ENCODE measurements around the gene MAP3K3.

MAP3K3 gene

DNA sequence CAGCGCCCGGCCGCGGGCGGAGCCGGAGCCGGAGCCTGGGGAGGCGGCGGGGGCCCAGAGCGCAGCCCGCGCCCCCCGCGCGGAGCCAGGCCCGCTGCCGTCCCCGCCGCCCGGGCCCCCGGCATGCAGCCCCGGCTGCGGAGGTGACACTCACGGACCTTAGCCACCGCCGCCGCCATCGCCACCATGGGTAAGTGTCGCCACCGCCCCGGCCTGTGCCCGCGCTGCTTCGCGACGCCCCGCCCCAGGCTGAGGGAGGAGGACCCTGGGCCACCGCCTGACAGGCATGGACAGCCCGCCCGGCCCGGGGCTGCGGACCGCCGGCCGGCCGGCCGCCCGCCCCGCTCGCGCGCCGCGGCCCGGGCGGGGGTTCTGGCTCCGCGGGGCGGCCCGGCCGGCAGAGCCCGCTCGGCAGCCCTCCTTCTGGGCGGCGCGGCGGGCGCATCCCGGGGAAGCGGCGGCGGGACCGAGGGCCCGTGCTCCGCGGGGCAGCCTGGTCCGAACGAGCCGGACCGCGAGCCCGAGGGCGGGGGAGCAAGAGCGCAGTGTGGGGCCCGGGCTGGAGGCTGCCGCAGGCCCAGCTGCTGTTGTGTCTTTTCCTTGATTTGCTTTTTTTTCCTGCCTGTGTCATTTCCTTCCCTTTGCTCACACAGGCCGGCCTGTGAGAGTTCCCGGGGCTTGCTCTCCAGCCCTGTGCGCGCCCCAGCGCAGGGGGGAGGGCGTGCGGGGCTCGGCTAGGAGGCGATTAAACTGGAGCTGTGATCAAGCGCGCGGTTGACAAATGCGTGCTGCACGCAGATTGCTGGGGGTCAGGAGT, 565 bp downstream of the MAP3K3 start:
- peak in 42 of 51 donors; percentile 5 to 73 (median 48) for DNase-seq

- no peak for DNase-seq
Measured at GRCh38 chr17:63623786-63624530, 1.7 kb downstream of the MAP3K3 start.

- DNase-seq, result no peak
Measured at GRCh38 chr17:63624531-63624880, 2.3 kb downstream of the MAP3K3 start.

DNA sequence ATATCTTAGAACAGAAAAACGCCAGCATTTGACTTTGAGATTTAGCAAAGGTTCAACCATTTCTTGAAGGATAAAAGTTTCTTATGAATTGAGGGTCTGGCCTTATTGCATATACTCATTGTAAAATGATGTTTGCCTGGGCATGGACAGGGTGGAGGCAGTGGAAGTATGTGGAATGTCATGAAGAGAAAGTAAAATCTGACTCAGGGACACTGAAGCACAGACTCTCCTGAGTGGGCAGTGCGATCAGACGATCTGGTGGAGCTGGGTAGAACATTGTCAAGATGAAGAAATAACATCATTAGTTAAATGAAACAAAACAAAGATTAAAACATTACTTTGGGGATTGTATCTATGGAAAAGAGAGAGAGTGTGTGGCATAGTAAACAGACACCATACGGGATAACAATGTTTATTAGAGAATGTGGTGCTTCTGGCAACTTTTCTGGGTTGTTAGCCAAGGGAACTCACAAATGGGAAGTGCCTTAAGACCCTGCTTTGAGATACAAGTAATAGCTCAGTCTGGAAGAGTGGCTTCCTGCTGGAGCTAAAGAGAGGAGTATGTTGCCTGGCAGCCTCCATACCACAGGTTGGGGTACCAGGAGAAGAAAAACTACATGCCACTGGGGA, 4.4 kb downstream of the MAP3K3 start:
- DNase-seq, result no peak

DNA sequence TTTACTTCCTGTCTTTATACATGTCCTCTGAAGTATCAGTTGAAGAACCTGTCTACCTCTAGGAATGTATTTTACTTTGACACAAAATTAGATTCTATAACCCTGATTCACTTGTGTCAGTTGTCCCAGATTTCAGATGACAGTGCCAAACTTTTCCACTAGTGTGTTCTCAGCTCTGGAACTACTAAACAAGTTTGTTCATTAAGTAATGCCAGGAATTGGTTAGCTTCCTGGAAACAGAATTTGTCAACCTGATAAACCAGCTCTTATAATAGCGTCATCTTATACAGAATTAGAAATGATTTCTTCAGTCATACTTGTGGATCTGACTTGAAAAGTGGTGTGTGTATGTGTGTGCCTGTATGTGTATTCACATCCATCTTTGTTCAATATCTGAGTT, 7.4 kb downstream of the MAP3K3 start:
- DNase-seq, result no peak

GRCh38 chr17:63631062-63631461, 8.8 kb downstream of the MAP3K3 start:
- DNase-seq, result no peak

GRCh38 chr17:63631626-63632025, 9.4 kb downstream of the MAP3K3 start:
- no peak for DNase-seq

- DNase-seq, result no peak
Measured at GRCh38 chr17:63633742-63634141, 11.5 kb downstream of the MAP3K3 start.

DNA sequence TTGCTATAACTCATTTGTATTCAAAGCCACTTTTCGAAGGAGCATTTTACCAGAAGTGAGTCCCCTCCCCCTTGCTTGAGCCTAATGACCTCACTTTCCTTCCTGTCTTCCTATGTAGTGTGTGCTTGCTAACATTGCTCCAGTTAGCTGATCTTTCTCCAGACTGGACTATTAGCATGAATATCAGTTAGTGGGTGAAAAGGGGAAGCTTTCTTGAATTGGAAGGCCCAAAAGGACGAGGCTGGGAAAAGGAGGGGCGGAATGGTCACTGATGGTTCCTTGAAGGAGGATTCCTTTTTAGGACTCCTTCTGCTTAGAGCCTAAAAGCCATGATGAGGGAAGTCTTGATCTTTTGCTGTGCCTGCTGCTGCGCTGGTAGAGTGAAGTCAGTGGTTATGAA, 11.9 kb downstream of the MAP3K3 start:
- DNase-seq, result peak in 3 of 51 donors; percentile 4 to 8 (median 5)

- DNase-seq, result no peak
Measured at GRCh38 chr17:63634816-63635215, 12.6 kb downstream of the MAP3K3 start.

DNA sequence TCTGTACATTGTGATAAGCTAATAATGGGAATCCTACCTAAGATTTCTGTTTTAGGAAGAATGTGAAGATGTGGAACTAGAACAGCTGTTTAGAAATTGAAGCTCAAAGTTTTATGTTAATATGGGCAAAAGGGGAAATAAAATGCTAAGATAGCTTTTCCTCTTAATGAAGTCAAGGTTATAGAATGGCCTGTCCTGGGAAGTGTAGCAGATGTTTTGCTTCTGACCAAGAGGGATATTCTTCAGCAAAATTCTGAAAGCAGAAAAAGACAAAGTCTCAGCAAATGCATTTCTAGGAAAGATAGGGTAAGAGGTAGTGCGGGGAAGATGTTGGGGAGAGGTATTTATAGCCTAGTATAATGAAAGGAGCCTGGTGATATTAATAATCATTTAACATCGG, 13.1 kb downstream of the MAP3K3 start:
- no peak for DNase-seq

- DNase-seq, result peak in 30 of 51 donors; percentile 2 to 68 (median 30)
Measured at GRCh38 chr17:63635787-63636186, 13.6 kb downstream of the MAP3K3 start.

DNA sequence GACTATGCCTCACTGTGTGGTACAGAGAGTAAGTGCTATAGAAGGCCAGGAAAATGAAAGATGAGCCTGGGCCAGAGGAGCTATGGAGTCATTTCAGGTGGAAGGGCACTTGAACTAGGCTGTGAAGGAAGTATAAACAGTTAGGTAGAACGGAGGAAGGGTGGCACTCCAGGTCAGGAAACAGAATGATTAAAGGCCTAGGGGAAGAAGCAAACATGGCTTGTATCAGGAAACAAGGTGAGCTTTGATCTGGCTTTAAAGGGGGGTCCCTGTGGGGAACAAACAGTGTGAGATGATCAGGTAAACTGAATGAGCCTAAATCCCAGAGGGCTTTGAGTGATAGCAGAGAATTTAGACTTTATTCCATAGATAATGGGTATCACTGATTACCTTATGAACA, 16.9 kb downstream of the MAP3K3 start:
- no peak for DNase-seq

- DNase-seq, result no peak
Measured at GRCh38 chr17:63640038-63640437, 17.8 kb downstream of the MAP3K3 start.

GRCh38 chr17:63641692-63642448, 19.7 kb downstream of the MAP3K3 start:
- DNase-seq, result peak in 20 of 51 donors; percentile 4 to 39 (median 16)

GRCh38 chr17:63644846-63645245, 22.6 kb downstream of the MAP3K3 start:
- DNase-seq, result no peak

DNA sequence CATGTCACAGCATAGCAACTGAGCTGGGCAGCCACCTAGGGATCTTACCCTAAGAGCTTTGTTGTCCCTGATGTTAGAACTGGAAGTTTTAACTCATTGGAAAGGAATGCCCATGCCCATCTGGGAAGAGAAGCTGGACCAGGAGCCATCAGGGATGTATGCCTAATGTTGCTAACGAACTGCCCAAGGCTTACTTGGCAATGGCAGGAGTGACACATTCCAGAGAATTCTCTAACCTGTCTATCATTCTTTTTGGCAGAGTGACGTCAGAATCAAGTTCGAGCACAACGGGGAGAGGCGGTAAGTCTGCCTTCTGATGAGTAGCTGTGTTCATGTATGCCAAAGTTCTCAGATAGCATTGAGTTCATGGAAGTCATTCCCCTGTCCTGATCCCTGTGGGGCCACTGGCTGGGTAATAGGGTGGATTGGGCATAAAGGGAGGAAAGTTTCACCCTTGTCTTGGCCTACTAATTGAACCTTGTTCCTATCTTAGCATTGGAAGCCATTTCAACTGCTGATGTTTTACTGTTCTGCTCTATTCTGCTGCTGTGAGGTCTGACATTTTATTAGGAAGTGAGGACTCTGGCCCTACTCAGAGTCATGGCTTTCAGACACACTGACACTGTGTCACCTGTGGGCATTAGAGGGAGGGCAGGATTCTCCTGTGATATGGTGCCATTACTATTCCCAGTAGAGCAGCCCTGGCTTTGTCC, 23.7 kb downstream of the MAP3K3 start:
- no peak for DNase-seq

DNA sequence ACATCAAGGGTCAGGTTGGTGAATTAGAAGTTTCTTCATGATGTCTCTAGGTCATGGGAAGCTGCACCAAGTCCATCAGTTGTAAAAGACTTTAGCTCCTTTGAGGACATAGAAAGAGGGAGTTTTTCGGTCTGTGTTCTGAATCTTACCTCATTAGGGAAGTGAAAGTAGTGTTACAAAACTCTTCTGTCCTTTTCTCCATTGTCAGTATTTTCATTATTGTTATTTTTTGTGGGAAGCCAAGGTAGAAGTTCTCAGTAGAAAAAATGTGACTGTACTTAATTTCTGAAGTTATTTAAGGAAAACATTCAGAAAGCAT, 24.2 kb downstream of the MAP3K3 start:
- no peak for DNase-seq

- DNase-seq, result no peak
Measured at GRCh38 chr17:63647065-63647725, 25.0 kb downstream of the MAP3K3 start.

DNA sequence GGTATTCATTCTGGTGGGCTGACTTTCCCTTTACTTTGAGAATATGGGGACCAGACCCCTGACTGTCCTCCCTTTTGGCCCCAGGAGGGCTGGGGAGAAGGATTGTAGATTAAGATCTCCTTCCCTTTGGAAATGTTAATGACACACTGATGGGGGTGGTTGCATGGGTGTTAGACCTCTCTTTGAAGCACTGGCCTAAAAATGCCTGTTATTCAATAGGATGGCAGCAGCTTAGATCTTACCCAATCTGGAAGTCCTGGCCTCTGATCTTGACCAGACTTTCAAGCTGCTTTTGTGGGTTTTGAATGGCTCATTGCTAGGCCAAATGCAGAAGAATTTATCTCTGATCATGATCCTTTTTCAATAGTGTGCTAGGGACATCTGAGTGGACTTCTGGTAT, 25.7 kb downstream of the MAP3K3 start:
- no peak for DNase-seq

DNA sequence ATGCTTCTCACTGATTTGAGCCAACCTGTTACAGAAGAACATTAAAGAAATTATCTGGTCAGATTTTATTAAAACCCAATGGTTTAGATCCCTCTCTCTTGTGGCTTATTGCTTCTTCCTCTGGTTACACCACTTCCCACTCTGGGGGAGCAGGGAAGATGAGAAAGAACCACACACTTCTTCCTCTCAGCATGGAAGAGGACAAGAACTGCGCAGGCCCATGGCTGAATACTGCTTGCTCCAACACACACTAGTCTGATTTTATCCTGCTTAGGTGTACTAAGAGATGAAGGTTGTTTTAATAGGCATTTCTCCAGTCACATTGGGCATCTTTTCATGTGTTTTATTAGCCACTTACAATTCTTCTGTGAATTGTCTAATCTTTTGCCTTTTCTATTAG, 27.6 kb downstream of the MAP3K3 start:
- peak in 1 of 51 donors; percentile 9 for DNase-seq

Measured in hypothalamus (tissue), 51 donors.